ENCODE results near the gene SGIP1.

Gene SGIP1

DNA sequence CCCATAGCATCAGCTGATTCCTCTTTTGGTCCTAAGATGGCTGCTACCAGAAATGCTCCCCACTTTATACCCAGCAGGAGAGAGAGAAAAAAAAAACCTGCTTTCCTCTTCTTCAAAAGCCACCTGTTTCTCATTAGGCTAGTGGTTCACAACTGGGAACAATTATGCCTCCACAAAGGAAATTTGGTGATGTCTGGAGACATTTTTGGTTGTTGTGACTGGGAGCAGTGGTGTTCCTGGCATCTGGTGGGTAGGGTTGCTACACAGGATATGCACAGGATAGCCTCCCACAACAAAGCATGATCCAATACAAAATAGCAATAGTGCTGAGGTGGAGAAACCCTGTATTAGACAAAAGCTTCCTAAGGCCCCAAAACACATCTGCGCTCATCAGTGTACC lies 38.5 kb upstream of the SGIP1 start:
- Histone ChIP-seq H3K4me3 (ENCODE audit: low read length in 2 of 2) (no peak overlapping the region), H4K91ac (ENCODE audit: low read depth, low read length, poor library complexity) (no peak overlapping the region), H3K36me3 (replicated peaks in 1 of 2; ENCODE audit: control insufficient read depth in 2 of 2, insufficient read depth in 2 of 2, low read length in 2 of 2) (no peaks in the 10 kb centered on the region), H3K4me1 (ENCODE audit: control insufficient read depth in 2 of 2, insufficient read depth in 1 of 2, low read depth in 1 of 2, low read length in 2 of 2) (peaks cover 0 to 5% of the 10 kb centered on the region in 2 donors), H3K9ac (ENCODE audit: low read depth, low read length, poor library complexity) (no peak overlapping the region), H2AK5ac (ENCODE audit: low read depth, low read length) (no peak overlapping the region), H2BK5ac (ENCODE audit: low read length) (no peak overlapping the region), H3K23ac (ENCODE audit: low read depth, low read length, poor library complexity) (no peak overlapping the region), H2AFZ (ENCODE audit: low read length) (no peak overlapping the region), H3K9me3 (replicated peaks in 1 of 2; ENCODE audit: control insufficient read depth in 2 of 2, insufficient read depth in 1 of 2, low read depth in 1 of 2, low read length in 2 of 2) (no peaks in the 10 kb centered on the region), H4K8ac (ENCODE audit: low read depth, low read length) (no peak overlapping the region), H3K27me3 (ENCODE audit: control insufficient read depth in 3 of 3, insufficient read depth in 3 of 3, low read depth in 1 of 3, low read length in 3 of 3) (peaks cover 0 to 15% (median 0%) of the 10 kb centered on the region in 3 experiments), H3K14ac (ENCODE audit: low read length) (no peak overlapping the region), H2BK15ac (ENCODE audit: low read length) (no peak overlapping the region), H3K27ac (replicated peaks; ENCODE audit: low read length) (no peak overlapping the region), H3K4ac (ENCODE audit: low read length) (no peak overlapping the region), H3K79me1 (ENCODE audit: low read depth, low read length) (no peaks in the 10 kb centered on the region), H3K18ac (ENCODE audit: low read length) (no peak overlapping the region), H3K4me2 (ENCODE audit: insufficient read depth, low read length, poor library complexity, severe bottlenecking) (no peak overlapping the region), H2BK12ac (ENCODE audit: low read length) (no peak overlapping the region), H2BK120ac (ENCODE audit: low read depth, low read length) (no peak overlapping the region)
- no CpG with 5 or more reads among the region's 1 CpG for WGBS, 2 donors (ENCODE audit: extremely low coverage in 2 of 2, insufficient read length in 2 of 2, insufficient replicate concordance in 1 of 2)
- DNase-seq (ENCODE audit: low spot score) = no peak

DNA sequence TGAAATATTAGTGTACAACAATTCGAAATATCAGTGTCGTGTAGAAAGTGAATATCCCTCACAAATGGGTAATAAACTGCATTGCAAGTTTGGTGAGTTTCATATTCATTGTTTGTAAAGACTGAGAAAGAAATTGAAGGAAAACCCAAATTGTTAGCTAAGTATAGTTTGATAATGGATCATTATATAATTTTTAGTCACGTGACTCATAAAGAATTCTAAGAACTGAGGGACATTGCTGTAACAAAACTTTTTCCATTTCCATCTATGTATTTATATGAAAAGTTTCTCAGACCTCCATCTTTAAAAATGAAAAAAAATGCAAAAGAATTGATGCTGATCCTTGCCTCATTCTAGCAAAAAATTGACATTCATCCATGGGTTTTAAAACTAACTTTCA lies 36.0 kb upstream of the SGIP1 start:
- Histone ChIP-seq H3K27me3 (ENCODE audit: control insufficient read depth in 3 of 3, insufficient read depth in 3 of 3, low read depth in 1 of 3, low read length in 3 of 3) (peaks cover 0 to 15% (median 0%) of the 10 kb centered on the region in 3 experiments), H3K23ac (ENCODE audit: low read depth, low read length, poor library complexity) (no peak overlapping the region), H2BK15ac (ENCODE audit: low read length) (no peak overlapping the region), H3K18ac (ENCODE audit: low read length) (no peak overlapping the region), H3K14ac (ENCODE audit: low read length) (no peak overlapping the region), H3K79me1 (ENCODE audit: low read depth, low read length) (no peaks in the 10 kb centered on the region), H3K27ac (replicated peaks; ENCODE audit: low read length) (no peak overlapping the region), H2BK5ac (ENCODE audit: low read length) (no peak overlapping the region), H2AFZ (ENCODE audit: low read length) (no peak overlapping the region), H2AK5ac (ENCODE audit: low read depth, low read length) (no peak overlapping the region), H4K91ac (ENCODE audit: low read depth, low read length, poor library complexity) (no peak overlapping the region), H3K9me3 (replicated peaks in 1 of 2; ENCODE audit: control insufficient read depth in 2 of 2, insufficient read depth in 1 of 2, low read depth in 1 of 2, low read length in 2 of 2) (no peaks in the 10 kb centered on the region), H2BK120ac (ENCODE audit: low read depth, low read length) (no peak overlapping the region), H3K4me3 (ENCODE audit: low read length in 2 of 2) (no peak overlapping the region), H3K4me2 (ENCODE audit: insufficient read depth, low read length, poor library complexity, severe bottlenecking) (no peak overlapping the region), H4K8ac (ENCODE audit: low read depth, low read length) (no peak overlapping the region), H3K4ac (ENCODE audit: low read length) (no peak overlapping the region), H3K4me1 (ENCODE audit: control insufficient read depth in 2 of 2, insufficient read depth in 1 of 2, low read depth in 1 of 2, low read length in 2 of 2) (peaks cover 0 to 5% of the 10 kb centered on the region in 2 donors), H3K36me3 (replicated peaks in 1 of 2; ENCODE audit: control insufficient read depth in 2 of 2, insufficient read depth in 2 of 2, low read length in 2 of 2) (no peaks in the 10 kb centered on the region), H2BK12ac (ENCODE audit: low read length) (no peak overlapping the region), H3K9ac (ENCODE audit: low read depth, low read length, poor library complexity) (no peak overlapping the region)
- DNase-seq (ENCODE audit: low spot score) = no peak
- no CpG with 5 or more reads among the region's 3 CpGs for WGBS, 2 donors (ENCODE audit: extremely low coverage in 2 of 2, insufficient read length in 2 of 2, insufficient replicate concordance in 1 of 2)

GRCh38 chr1:66500301-66500700 lies 33.7 kb upstream of the SGIP1 start:
- Histone ChIP-seq H3K79me1 (ENCODE audit: low read depth, low read length) (no peaks in the 10 kb centered on the region), H3K23ac (ENCODE audit: low read depth, low read length, poor library complexity) (no peak overlapping the region), H3K9ac (ENCODE audit: low read depth, low read length, poor library complexity) (no peak overlapping the region), H3K36me3 (replicated peaks in 1 of 2; ENCODE audit: control insufficient read depth in 2 of 2, insufficient read depth in 2 of 2, low read length in 2 of 2) (no peaks in the 10 kb centered on the region), H3K4me3 (ENCODE audit: low read length in 2 of 2) (no peak overlapping the region), H2AFZ (ENCODE audit: low read length) (no peak overlapping the region), H3K4me1 (ENCODE audit: control insufficient read depth in 2 of 2, insufficient read depth in 1 of 2, low read depth in 1 of 2, low read length in 2 of 2) (no peaks in the 10 kb centered on the region), H3K4me2 (ENCODE audit: insufficient read depth, low read length, poor library complexity, severe bottlenecking) (no peak overlapping the region), H3K27ac (replicated peaks; ENCODE audit: low read length) (no peak overlapping the region), H3K18ac (ENCODE audit: low read length) (no peak overlapping the region), H2BK5ac (ENCODE audit: low read length) (no peak overlapping the region), H2BK120ac (ENCODE audit: low read depth, low read length) (no peak overlapping the region), H2AK5ac (ENCODE audit: low read depth, low read length) (no peak overlapping the region), H3K27me3 (ENCODE audit: control insufficient read depth in 3 of 3, insufficient read depth in 3 of 3, low read depth in 1 of 3, low read length in 3 of 3) (peaks cover 0 to 9% (median 0%) of the 10 kb centered on the region in 3 experiments), H2BK12ac (ENCODE audit: low read length) (no peak overlapping the region), H4K8ac (ENCODE audit: low read depth, low read length) (no peak overlapping the region), H4K91ac (ENCODE audit: low read depth, low read length, poor library complexity) (no peak overlapping the region), H2BK15ac (ENCODE audit: low read length) (no peak overlapping the region), H3K14ac (ENCODE audit: low read length) (no peak overlapping the region), H3K4ac (ENCODE audit: low read length) (no peak overlapping the region), H3K9me3 (replicated peaks in 1 of 2; ENCODE audit: control insufficient read depth in 2 of 2, insufficient read depth in 1 of 2, low read depth in 1 of 2, low read length in 2 of 2) (no peaks in the 10 kb centered on the region)
- WGBS, 2 donors (ENCODE audit: extremely low coverage in 2 of 2, insufficient read length in 2 of 2, insufficient replicate concordance in 1 of 2) = no CpG with 5 or more reads among the region's 1 CpG
- DNase-seq (ENCODE audit: low spot score) = no peak

GRCh38 chr1:66502086-66502485 lies 31.9 kb upstream of the SGIP1 start:
- Histone ChIP-seq H2BK12ac (ENCODE audit: low read length) (no peak overlapping the region), H2BK5ac (ENCODE audit: low read length) (no peak overlapping the region), H3K18ac (ENCODE audit: low read length) (no peak overlapping the region), H3K79me1 (ENCODE audit: low read depth, low read length) (no peaks in the 10 kb centered on the region), H3K27ac (replicated peaks; ENCODE audit: low read length) (no peak overlapping the region), H3K36me3 (replicated peaks in 1 of 2; ENCODE audit: control insufficient read depth in 2 of 2, insufficient read depth in 2 of 2, low read length in 2 of 2) (no peaks in the 10 kb centered on the region), H4K91ac (ENCODE audit: low read depth, low read length, poor library complexity) (no peak overlapping the region), H3K23ac (ENCODE audit: low read depth, low read length, poor library complexity) (no peak overlapping the region), H3K9me3 (replicated peaks in 1 of 2; ENCODE audit: control insufficient read depth in 2 of 2, insufficient read depth in 1 of 2, low read depth in 1 of 2, low read length in 2 of 2) (no peaks in the 10 kb centered on the region), H3K4me1 (ENCODE audit: control insufficient read depth in 2 of 2, insufficient read depth in 1 of 2, low read depth in 1 of 2, low read length in 2 of 2) (no peaks in the 10 kb centered on the region), H2BK120ac (ENCODE audit: low read depth, low read length) (no peak overlapping the region), H2BK15ac (ENCODE audit: low read length) (no peak overlapping the region), H3K4ac (ENCODE audit: low read length) (no peak overlapping the region), H2AK5ac (ENCODE audit: low read depth, low read length) (no peak overlapping the region), H3K9ac (ENCODE audit: low read depth, low read length, poor library complexity) (no peak overlapping the region), H4K8ac (ENCODE audit: low read depth, low read length) (no peak overlapping the region), H3K14ac (ENCODE audit: low read length) (no peak overlapping the region), H2AFZ (ENCODE audit: low read length) (no peak overlapping the region), H3K4me3 (ENCODE audit: low read length in 2 of 2) (no peak overlapping the region), H3K4me2 (ENCODE audit: insufficient read depth, low read length, poor library complexity, severe bottlenecking) (no peak overlapping the region), H3K27me3 (ENCODE audit: control insufficient read depth in 3 of 3, insufficient read depth in 3 of 3, low read depth in 1 of 3, low read length in 3 of 3) (peaks cover 0 to 3% (median 0%) of the 10 kb centered on the region in 3 experiments)
- DNase-seq (ENCODE audit: low spot score) = no peak
- WGBS, 2 donors (ENCODE audit: extremely low coverage in 2 of 2, insufficient read length in 2 of 2, insufficient replicate concordance in 1 of 2) = no CpG with 5 or more reads among the region's 1 CpG
